ENCODE results near the gene NLK. TPM values are rescaled to one million over a fixed set of nuclear protein-coding genes. Genes with fewer than 3 reads are reported as not detected.

The NLK gene
- total and polyA plus RNA-seq, 7 donors: 4.0 to 13.0 (median 8.1) TPM

DNA sequence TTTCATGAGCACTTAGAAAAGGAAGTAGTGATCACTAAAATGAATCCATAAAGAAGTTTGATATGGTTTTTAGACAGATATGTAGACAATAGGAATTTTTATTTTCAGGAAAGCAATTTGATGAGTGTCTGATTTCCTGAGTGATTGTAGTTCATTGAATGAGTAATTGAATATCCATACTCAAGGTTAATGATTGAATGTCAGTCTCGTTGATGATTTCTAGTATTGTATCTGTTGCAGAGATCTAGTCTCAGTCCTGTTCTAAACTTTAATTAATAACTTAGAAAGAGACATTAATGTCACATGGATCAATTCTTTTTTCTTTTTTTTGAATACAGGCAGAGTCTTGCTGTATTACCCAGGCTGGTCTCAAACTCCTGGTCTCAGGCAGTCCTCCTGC lies 78.3 kb downstream of the NLK start:
- Histone ChIP-seq H3K4me3 (no peak overlapping the region), H3K27ac (no peak overlapping the region), H3K4me1 (peaks cover 7% of the 10 kb centered on the region), H3K9me3 (no peaks in the 10 kb centered on the region), H3K36me3 (ENCODE audit: insufficient read depth in 1 of 2, low read depth in 1 of 2) (peaks cover 0 to 9% of the 10 kb centered on the region in 2 donors), H3K27me3 (ENCODE audit: insufficient read depth in 3 of 3, low read length in 2 of 3) (no peaks in the 10 kb centered on the region)
- intact Hi-C loops (cut with DNase I): no loop called here
- ATAC-seq: no peak
- TF ChIP-seq, protein P1, sequence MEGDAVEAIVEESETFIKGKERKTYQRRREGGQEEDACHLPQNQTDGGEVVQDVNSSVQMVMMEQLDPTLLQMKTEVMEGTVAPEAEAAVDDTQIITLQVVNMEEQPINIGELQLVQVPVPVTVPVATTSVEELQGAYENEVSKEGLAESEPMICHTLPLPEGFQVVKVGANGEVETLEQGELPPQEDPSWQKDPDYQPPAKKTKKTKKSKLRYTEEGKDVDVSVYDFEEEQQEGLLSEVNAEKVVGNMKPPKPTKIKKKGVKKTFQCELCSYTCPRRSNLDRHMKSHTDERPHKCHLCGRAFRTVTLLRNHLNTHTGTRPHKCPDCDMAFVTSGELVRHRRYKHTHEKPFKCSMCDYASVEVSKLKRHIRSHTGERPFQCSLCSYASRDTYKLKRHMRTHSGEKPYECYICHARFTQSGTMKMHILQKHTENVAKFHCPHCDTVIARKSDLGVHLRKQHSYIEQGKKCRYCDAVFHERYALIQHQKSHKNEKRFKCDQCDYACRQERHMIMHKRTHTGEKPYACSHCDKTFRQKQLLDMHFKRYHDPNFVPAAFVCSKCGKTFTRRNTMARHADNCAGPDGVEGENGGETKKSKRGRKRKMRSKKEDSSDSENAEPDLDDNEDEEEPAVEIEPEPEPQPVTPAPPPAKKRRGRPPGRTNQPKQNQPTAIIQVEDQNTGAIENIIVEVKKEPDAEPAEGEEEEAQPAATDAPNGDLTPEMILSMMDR (IDR thresholded peaks at IDR 0.05): no peak
- no peak for DNase-seq
- WGBS, 3 donors: 77 to 86% (median 84%) methylated on average over 1 of the region's 1 CpG

DNA sequence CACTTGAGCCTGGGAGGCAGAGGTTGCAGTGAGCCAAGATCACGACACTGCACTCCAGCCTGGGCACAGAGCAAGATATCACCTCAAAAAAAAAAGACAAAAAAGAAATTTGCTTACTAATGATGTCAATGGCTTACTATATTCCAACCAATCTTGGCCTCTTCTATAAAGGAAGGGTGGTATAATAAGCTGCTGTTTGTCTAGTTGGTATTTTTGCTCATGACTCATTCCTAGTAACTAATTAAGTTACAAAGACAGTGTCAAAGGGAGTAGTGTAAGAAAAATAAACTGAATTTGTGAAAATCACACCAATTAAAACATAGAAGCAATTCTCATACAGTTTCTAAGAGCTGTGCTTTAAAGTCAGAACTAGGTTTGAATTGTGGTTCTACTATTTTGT lies 82.5 kb downstream of the NLK start:
- peaks cover 0 to 9% of the 10 kb centered on the region in 2 donors for H3K36me3 ChIP-seq (ENCODE audit: insufficient read depth in 1 of 2, low read depth in 1 of 2)
- no peak overlapping the region for H3K27ac ChIP-seq
- TF ChIP-seq, protein P1 (IDR thresholded peaks at IDR 0.05): no peak
- H3K4me1 ChIP-seq: no peaks in the 10 kb centered on the region
- no peaks in the 10 kb centered on the region for H3K27me3 ChIP-seq (ENCODE audit: insufficient read depth in 3 of 3, low read length in 2 of 3)
- no peak for DNase-seq
- H3K9me3 ChIP-seq: no peaks in the 10 kb centered on the region
- intact Hi-C loops (cut with DNase I): no loop called here
- no peak for ATAC-seq
- WGBS, 3 donors: 90 to 100% (median 95%) methylated on average over 1 of the region's 1 CpG
- H3K4me3 ChIP-seq: no peak overlapping the region

DNA sequence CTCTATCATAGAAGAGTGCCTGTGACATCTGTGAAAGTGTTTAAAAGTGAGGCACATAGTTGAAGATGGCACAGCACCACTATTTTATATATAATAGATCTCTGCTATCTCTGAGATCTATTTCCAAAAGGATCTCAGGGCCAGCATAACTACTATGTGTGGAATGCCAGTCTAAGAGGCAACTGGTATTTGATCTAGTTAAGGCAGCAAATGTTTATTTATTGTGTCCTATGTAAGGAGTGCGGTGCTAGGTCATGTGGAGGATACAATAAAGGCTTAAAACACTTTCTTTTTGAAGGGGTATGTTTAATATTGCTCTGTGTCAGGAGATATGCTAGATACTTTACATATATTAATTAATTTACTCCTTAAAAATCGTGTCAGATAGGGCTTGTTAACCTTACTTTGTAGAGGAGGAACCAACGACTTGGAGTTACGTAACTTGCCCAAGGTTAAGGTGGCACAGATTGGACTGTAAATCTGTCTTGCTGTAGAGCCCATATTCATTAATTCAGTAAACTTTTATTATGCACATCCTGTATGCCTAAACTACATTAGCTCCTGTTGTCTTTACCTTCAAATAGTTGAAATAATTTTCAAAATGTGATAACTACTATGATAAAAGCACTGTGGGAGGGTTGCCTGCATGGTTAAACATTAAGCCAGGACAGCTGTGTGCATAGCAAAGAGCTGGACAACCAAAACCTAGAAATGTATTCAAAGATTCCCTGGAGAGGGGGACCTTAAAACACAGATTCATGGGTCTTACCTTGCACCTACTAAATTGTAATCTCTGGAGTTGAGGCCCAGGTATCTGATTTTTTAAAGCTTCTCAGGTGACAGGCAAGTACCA lies 83.3 kb downstream of the NLK start:
- intact Hi-C loops (cut with DNase I): no loop called here
- no peaks in the 10 kb centered on the region for H3K4me1 ChIP-seq
- H3K27ac ChIP-seq: no peak overlapping the region
- WGBS, 3 donors: 52 to 68% (median 59%) methylated on average over 4 of the region's 4 CpGs
- H3K36me3 ChIP-seq (ENCODE audit: insufficient read depth in 1 of 2, low read depth in 1 of 2): peaks cover 0 to 9% of the 10 kb centered on the region in 2 donors
- no peaks in the 10 kb centered on the region for H3K9me3 ChIP-seq
- H3K4me3 ChIP-seq: no peak overlapping the region
- TF ChIP-seq, protein P1 (IDR thresholded peaks at IDR 0.05): no peak
- DNase-seq (no peak), ATAC-seq (no peak)
- no peaks in the 10 kb centered on the region for H3K27me3 ChIP-seq (ENCODE audit: insufficient read depth in 3 of 3, low read length in 2 of 3)

DNA sequence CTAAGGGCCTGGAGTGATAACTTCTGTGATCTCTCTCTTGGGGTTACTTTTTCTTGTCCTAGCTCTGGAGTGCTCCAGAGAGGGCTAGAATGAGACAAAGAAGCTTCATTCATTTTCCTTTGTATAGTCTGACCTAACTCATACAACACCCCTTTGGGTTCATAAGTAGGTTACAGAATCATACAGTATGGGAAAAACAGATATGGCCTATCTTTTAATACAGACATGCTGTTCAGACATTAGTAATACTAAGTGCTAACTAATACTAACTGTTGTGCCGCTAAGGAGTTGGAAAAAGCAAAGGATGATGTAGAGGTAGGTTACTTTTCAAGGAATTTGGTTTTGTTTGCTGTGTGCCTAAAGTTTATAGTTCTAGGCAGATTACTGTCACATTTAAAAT lies 84.7 kb downstream of the NLK start:
- H3K4me3 ChIP-seq: no peak overlapping the region
- H3K9me3 ChIP-seq: no peaks in the 10 kb centered on the region
- no peak for ATAC-seq
- H3K4me1 ChIP-seq: no peaks in the 10 kb centered on the region
- peaks cover 0 to 9% of the 10 kb centered on the region in 2 donors for H3K36me3 ChIP-seq (ENCODE audit: insufficient read depth in 1 of 2, low read depth in 1 of 2)
- 98 to 100% (median 99%) methylated on average over 1 of the region's 1 CpG for WGBS, 3 donors
- TF ChIP-seq, protein P1 (IDR thresholded peaks at IDR 0.05): no peak
- H3K27ac ChIP-seq: no peak overlapping the region
- intact Hi-C loops (cut with DNase I): no loop called here
- DNase-seq: no peak
- H3K27me3 ChIP-seq (ENCODE audit: insufficient read depth in 3 of 3, low read length in 2 of 3): no peaks in the 10 kb centered on the region
